Left renal pelvis (tissue), 4 donors: ENCODE measurements around the gene PNLIPRP2. TPM values are rescaled to one million over a fixed set of nuclear protein-coding genes. Genes with fewer than 3 reads are reported as not detected.

Experiments
- DNase-seq, 4 donors: peaks; one replicate each; pipeline ENCODE4 v3.0.0-alpha.2; 2013; ENCODE audit warnings: low read depth in 4 of 4, low spot score in 3 of 4
- polyA plus RNA-seq, 4 donors: library from polyadenylated mRNA; unstranded; fragments of 120-200 nt; gene quantifications; one replicate each; pipeline ENCODE4 v1.2.1, GENCODE V29; 2013; ENCODE audit not compliant: insufficient read length in 4 of 4

PNLIPRP2 gene
- polyA plus RNA-seq, 4 donors: 0.39 TPM; not detected in 3

- no peak for DNase-seq
Observed at GRCh38 chr10:116676118-116676517, 55.4 kb downstream of the PNLIPRP2 start.

DNA sequence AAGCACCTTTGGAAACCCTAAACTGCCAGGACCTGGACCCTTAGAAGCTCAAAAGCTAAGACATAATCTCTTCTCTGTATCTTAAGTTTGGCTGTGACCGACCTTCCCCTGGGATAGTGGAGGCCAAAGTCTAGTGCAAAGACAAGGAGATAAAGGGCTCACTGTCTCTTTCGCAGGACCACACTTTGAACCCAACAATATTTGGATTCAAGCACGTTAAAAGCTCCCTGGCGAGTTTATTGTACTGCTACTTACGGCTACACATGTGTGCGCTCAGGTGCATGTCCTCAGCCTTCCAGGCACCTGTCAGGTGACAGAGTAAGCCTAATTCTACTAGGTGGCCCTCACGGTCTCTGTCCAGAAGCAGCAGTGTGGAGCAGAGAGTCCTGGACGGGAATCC is 55.9 kb downstream of the PNLIPRP2 start:
- DNase-seq: no peak

DNA sequence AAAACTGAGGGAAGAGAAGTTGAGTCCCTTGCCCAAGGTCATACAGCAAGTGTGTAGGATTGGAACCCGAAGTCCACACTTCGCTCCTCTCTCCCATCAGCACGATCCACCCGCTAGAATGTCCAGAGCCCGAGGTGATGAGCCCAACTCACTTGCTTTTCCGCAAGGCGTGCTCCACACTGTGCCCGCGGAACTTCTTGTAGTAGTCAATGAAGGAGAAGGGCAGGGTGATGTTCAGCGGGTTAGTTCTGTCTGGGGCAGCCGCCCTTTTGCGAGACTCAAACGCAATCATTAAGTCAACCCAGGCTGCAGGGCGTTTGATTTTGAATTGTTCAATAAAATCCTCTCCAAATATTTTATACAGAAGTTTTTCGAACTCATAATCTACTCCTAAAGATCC is 58.6 kb downstream of the PNLIPRP2 start:
- no peak for DNase-seq

- DNase-seq: no peak
Observed at GRCh38 chr10:116683166-116683565, 62.4 kb downstream of the PNLIPRP2 start.

DNA sequence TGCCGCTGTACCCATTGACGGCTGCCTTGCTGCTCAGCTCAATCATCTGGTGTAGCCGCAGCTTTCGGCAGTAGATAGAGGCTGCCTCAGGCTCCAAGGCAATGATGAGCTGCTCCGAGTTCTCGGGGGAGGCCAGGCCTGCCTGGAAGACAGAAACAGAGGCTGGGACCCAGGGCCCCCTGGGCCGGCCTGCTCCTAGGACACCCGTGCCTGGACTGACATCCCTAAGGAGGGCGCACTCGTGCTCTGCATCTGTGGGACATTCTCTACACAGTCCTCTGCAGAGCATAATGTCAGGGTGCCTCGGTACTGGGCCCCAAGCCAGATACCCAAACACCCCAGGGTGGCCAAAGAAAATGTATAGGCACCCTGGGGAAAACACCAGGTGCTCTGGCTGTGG is 63.1 kb downstream of the PNLIPRP2 start:
- no peak for DNase-seq

DNA sequence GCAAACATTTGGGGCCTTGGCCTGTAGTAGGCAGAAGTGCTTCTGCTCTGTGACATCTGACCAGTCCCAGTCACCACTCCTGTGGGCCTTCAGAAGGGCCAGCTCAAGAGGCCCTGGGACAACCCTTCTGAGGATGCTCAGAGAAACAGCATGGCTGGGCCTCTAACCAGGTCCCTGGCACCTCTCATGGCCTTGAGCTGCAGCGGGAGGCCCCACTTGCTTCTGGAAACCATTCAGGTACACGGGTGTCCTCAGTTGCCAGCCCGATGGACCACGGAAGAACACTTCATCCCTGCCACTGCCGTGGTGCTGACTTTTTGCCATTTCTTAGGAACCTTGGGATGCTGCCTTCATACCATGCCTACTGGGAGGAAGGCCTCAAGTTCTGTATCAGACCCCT is 64.0 kb downstream of the PNLIPRP2 start:
- DNase-seq: no peak

GRCh38 chr10:116685807-116686206 is 65.1 kb downstream of the PNLIPRP2 start:
- DNase-seq: no peak

DNA sequence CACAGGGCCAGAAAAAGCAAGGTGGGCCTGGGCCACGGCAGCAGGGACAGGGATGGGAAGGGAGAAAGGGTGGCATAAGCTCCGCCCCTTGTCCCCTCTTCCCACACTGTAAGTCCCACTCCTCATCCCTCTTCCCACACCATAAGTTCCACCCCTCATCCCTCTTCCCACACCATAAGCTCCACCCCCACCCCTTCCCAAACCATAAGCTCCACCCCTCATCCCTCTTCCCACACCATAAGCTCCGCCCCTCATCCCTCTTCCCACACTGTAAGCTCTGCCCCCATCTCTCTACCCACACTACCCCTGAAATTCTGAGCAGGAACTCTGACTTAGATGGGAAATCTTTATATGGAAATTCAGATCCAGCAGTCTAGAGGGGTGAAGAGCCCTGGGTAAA is 65.9 kb downstream of the PNLIPRP2 start:
- DNase-seq: no peak

- DNase-seq: no peak
Observed at GRCh38 chr10:116687633-116688032, 66.9 kb downstream of the PNLIPRP2 start.

DNA sequence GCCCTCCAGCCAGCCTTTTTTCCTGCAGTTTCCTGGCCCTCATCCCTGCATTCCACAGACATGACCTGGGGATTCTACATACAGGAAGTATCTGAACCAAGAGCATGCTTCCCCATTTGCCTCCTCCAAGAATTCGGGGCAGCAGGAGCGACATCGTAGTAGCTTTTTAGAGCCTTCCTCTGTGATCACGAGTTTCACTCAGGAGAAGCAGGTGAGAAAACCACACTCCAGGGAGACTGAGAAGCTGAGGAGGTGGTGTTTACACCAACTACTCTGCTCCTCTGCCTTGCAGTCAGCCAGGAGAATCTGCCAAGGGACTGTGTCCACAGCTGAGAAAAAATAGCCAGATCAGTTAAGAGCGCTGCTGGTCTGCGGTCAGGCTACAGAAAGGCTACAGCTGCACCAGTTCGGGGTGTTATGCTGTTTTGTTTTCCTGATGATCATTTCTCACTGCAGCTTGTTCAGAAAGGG is 67.5 kb downstream of the PNLIPRP2 start:
- no peak for DNase-seq

DNA sequence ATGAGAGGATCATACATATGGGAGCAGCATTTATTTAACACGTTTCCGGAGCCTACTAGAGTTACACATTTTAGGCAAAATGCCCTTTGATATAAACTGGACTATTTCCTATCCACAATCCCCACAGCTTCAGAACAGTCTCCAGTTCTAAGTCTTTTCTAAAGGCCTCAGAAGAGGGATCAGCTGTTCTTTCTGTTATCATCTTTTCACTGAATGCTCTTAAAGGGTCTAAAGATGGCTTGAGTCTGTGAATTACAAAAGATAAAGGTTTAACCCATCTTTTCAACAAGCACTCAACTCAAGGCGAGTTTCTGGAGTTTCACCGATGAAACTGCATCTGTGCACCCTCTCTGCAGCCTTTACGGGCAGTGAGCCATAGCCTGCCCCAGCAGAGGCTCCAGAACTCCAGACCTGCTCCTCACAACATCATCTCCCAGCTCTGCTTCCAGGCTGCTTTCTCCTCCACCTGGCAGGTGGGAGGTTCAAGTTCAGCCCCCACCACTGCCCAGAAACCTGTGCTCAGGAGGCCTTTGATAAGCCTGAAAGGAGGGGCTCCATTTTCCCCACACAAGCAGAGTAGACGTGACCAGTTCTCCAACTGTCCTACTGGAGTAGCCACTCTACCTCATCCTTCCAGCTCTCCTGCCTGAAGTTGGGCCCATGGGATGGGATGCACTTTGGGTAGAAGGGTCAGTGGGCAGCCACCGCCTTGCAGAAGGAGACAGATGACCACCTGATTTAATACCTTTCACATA is 68.2 kb downstream of the PNLIPRP2 start:
- no peak for DNase-seq

DNA sequence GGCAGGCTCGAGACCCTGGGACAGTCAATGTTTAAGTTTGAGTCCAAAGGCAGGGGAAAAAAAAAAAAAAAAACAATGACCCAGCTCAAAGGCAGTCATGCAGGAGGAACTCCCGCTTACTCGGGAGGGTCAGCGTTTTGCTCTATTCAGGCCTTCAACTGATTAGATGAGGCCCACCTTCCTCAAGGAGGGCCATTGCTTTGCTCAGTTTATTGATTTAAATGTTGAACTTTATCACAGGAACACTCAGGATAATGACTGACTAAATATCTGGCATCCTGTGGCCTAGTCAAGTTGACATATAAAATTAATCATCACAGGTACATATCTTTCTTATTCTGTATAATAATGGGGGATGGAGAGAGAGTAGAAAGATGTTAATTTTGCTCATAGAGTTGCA is 69.0 kb downstream of the PNLIPRP2 start:
- no peak for DNase-seq

DNA sequence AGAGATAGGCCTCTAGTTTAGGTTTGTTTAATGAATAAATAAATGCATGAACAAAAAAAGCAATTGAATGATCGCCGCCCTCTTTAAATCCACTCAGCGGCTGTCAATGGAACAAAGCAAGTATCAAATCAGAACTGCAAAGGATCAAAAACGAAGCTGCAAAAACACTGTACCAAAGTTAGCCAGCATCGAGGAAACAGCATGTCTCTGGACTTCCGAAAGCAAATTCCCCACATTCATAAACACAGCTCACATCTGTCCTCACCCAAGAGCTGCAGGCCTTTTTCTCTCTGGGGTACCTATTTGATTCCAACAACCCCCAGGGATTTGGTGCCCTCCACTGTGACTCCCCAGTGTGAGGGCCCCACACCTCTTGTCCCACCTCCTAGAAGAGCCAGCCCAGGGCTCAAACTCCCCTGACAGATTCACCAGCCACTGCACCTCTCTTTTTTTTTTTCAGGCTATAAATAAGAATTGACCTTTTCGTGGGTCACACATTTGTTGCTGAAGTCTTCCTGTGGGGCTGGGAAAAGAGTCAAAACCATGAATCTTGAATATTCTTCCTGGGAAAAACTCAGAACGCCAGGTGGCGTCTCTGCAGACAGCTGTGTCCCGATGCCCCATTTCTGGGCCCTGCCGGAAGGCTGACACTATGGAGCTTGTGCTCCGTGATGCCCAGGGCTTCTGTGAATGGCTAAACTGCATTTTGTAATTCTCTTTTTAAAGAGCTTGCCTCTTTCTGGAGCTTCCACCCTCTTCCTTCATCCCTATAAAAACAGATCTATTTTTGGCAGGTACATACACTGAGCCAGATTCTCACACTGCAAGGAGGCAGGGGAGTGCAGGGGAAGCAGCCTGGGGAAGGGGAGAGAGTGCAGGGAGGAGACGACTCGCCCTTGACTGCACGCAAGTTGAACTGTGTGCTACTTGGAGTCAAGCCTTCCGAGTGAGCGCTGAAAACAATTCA is 69.9 kb downstream of the PNLIPRP2 start:
- DNase-seq: no peak

- no peak for DNase-seq
Observed at GRCh38 chr10:116691635-116692034, 70.9 kb downstream of the PNLIPRP2 start.

DNA sequence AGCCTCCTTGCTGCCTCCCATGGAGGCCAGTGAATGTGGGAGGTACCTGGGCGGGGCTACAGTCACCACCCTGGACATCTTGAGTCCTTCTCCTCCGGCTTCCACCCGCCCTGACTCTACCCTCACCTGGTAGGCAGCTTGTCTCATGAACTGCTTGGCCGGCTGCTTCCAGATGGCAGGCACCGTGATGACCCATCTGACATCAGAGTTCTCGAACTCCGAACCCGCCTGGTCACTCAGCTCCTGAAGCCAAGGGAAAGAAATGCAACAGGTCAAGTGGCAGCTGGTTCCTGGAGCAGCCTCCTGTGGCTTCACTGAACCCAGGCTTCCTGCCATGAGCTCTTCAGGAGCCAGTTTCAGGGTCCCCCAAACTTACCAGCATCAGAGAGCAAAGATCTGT is 71.5 kb downstream of the PNLIPRP2 start:
- DNase-seq: no peak

DNA sequence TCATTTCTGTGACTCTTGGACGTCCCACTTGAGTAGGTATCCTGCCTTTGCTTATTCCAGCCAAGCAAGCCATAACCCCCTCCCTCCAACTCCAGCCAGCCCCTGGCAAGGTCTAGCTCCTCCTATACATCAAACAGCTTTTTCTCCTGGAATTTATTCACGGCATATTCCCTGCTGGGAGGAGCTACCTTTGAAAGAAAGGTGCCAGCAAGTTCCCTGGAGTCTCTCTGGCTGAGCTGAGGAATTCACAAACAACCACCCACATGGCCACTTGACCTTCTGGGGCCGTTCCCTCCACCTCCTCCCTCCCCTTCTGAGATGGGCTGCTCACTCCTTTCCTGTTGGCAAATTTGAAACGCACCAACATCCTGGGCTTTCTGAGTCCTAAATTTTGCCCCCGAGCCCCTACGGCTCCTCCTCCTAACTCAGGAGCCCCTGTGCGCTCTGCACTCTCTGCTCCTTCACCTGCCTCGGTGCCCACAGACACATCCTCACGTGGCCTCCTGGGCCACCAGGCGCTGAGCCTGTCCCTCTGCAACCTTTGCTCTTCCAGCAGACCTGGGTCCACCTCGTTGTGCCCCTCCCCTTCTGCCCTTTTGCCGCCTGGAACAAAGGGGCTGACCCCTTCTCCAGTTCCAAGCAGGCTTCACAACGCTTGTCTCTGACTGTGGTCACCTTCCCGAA is 73.6 kb downstream of the PNLIPRP2 start:
- DNase-seq: peak in 1 of 4 donors; percentile 46

Other genes starting within 250 kb of the PNLIPRP2 start
- gene PNLIPRP3, start 193.1 kb upstream of the PNLIPRP2 start, polyA plus RNA-seq: not detected
- gene PNLIP, start 75.0 kb upstream of the PNLIPRP2 start, polyA plus RNA-seq: not detected
- under 1 TPM in 2 of 4 donors, not detected in 2; 0.16 to 0.24 TPM for gene PNLIPRP1, start 30.0 kb upstream of the PNLIPRP2 start, polyA plus RNA-seq
- 10 to 100 TPM; 19.9 to 49.7 (median 35.7) TPM for gene HSPA12A, start 121.6 kb downstream of the PNLIPRP2 start, polyA plus RNA-seq
- 1 to 10 TPM; 1.3 to 4.3 (median 3.1) TPM for gene ENO4, start 228.5 kb downstream of the PNLIPRP2 start, polyA plus RNA-seq